22Rv1 (cell line): Measurements from ENCODE around the gene TOGARAM1.

Experiments used
- CTCF ChIP-seq: fragments of 450-650 bp; IDR thresholded peaks from 2 replicates; pipeline ENCODE4 v1.5.1; 2017; ENCODE audit warnings: mild to moderate bottlenecking
- ZFX ChIP-seq: fragments of 450-650 bp; IDR thresholded peaks from 2 replicates; pipeline ENCODE4 v1.6.1; 2017; ENCODE audit warnings: antibody characterized with exemption, borderline replicate concordance

GRCh38 chr14:44944107-44944506 lies 17.9 kb upstream of the TOGARAM1 start:
- TF ChIP-seq CTCF, result no peak
- no peak for TF ChIP-seq ZFX
